H1 (cell line): ENCODE data around the gene PRDM1. TPM values are rescaled to one million over a fixed set of nuclear protein-coding genes. Genes with fewer than 3 reads are reported as not detected.

Experiments
- CTBP2 ChIP-seq: IDR thresholded peaks from 2 replicates; pipeline ENCODE4 v1.7.0; 2011; ENCODE audit warnings: borderline replicate concordance, mild to moderate bottlenecking, moderate library complexity, mixed read lengths, low read length; ENCODE audit not compliant: insufficient read depth, insufficient read length
- CTCF ChIP-seq, 3 experiments: IDR thresholded peaks; 1 replicate in 2 of 3; 2 replicates in 1 of 3; pipeline versions ENCODE4 v1.5.1 to v1.6.1; 2011; ENCODE audit warnings: low read length in 3 of 3, mild to moderate bottlenecking in 3 of 3, inconsistent platforms in 2 of 3, low read depth in 1 of 3, moderate library complexity in 1 of 3; ENCODE audit not compliant: insufficient read depth in 1 of 3; ENCODE audit errors: control extremely low read depth in 1 of 3
- JUND ChIP-seq: IDR thresholded peaks from 2 replicates; pipeline ENCODE4 v1.6.1; 2011; ENCODE audit warnings: mild to moderate bottlenecking, improper control_type of control experiment, low read length
- KDM1A ChIP-seq: fragments of 200-600, 300-600 bp; sonication (generic); IDR thresholded peaks from 2 replicates; pipeline ENCODE4 v1.7.1; 2016; ENCODE audit warnings: mild to moderate bottlenecking, low read length, borderline replicate concordance
- KDM4A ChIP-seq: IDR thresholded peaks from one replicate; pipeline ENCODE4 v1.7.1; 2012; ENCODE audit warnings: low read depth, mild to moderate bottlenecking, moderate library complexity, low read length, inconsistent platforms; ENCODE audit not compliant: severe bottlenecking
- SP1 ChIP-seq: IDR thresholded peaks from 2 replicates; pipeline ENCODE4 v1.6.1; 2011; ENCODE audit warnings: low read depth, low read length
- SP2 ChIP-seq: IDR thresholded peaks from 2 replicates; pipeline ENCODE4 v1.6.1; 2012; ENCODE audit warnings: mild to moderate bottlenecking, low read length, inconsistent platforms
- TBP ChIP-seq: IDR thresholded peaks from 2 replicates; pipeline ENCODE4 v1.6.1; 2011; ENCODE audit warnings: low read depth, low read length, improper control_type of control experiment
- polyA plus RNA-seq, 7 experiments: library from polyadenylated mRNA; depleted of rRNA in 3 of 7; stranded (reverse) in 5 of 7; unstranded in 2 of 7; fragments of >200 nt in 5 of 7; fragments of 200-250 nt in 2 of 7; gene quantifications; 1 replicate in 5 of 7; 2 replicates in 1 of 7; 4 replicates in 1 of 7; pipeline versions ENCODE4 v1.2.1 to v1.2.3, GENCODE V29; 2011 to 2013; ENCODE audit warnings: missing spikeins in 2 of 7, mixed read lengths in 2 of 7
- total RNA-seq: library from RNA; stranded (reverse); fragmentation: NEBNext Ultra II Directional; extraction: Animal tissue kit (Norgen Biotek cat#: 25700); gene quantifications from 2 replicates; pipeline ENCODE4 v1.2.1, GENCODE V29; 2021
- TF ChIP-seq, protein P1 (sequence below): IDR thresholded peaks from 2 replicates; pipeline ENCODE4 v1.6.1; 2012; ENCODE audit warnings: inconsistent platforms

PRDM1 gene
- total and polyA plus RNA-seq, 2 of the 8 experiments (the other 6 are each of a cell fraction or from before 2014, with no cell fraction given), result 0.21 to 0.74 TPM

GRCh38 chr6:106112433-106112832 lies 26.3 kb downstream of the PRDM1 start (continued):
- TF ChIP-seq CTCF (IDR thresholded peaks at IDR 0.05; ENCODE audit: control extremely low read depth in 1 of 3, insufficient read depth in 1 of 3, low read depth in 1 of 3, low read length in 3 of 3), result no peak
- TF ChIP-seq KDM1A, result no peak
- TF ChIP-seq, protein P1, sequence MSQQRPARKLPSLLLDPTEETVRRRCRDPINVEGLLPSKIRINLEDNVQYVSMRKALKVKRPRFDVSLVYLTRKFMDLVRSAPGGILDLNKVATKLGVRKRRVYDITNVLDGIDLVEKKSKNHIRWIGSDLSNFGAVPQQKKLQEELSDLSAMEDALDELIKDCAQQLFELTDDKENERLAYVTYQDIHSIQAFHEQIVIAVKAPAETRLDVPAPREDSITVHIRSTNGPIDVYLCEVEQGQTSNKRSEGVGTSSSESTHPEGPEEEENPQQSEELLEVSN, result no peak
- TF ChIP-seq SP2, result no peak
- no peak for TF ChIP-seq SP1
- no peak for TF ChIP-seq JUND
- TF ChIP-seq TBP, result no peak
- no peak for TF ChIP-seq CTBP2
- no peak for TF ChIP-seq KDM4A
